Endothelial cell (in vitro differentiated cells): Measurements from ENCODE around the gene ERCC5. TPM values are rescaled to one million over a fixed set of nuclear protein-coding genes. Genes with fewer than 3 reads are reported as not detected.

ENCODE experiments used
- DNase-seq: peaks from one replicate; pipeline ENCODE4 v3.0.0; 2021; ENCODE audit warnings: low spot score
- H3K27ac Mint-ChIP-seq: one replicate; pipeline ENCODE4 v1.8.0; 2021; ENCODE audit warnings: mixed read lengths, inconsistent platforms; ENCODE audit not compliant: unreplicated experiment
- H3K27me3 Mint-ChIP-seq: one replicate; pipeline ENCODE4 v1.8.0; 2021; ENCODE audit warnings: mild to moderate bottlenecking, moderate library complexity, mixed read lengths, inconsistent platforms; ENCODE audit not compliant: unreplicated experiment
- H3K36me3 Mint-ChIP-seq: one replicate; pipeline ENCODE4 v1.8.0; 2021; ENCODE audit warnings: mild to moderate bottlenecking, low read depth, mixed read lengths, inconsistent platforms; ENCODE audit not compliant: unreplicated experiment
- H3K4me1 Mint-ChIP-seq: one replicate; pipeline ENCODE4 v1.8.0; 2021; ENCODE audit warnings: mild to moderate bottlenecking, mixed read lengths, inconsistent platforms; ENCODE audit not compliant: unreplicated experiment
- H3K4me3 Mint-ChIP-seq: one replicate; pipeline ENCODE4 v1.8.0; 2021; ENCODE audit warnings: mild to moderate bottlenecking, mixed read lengths, inconsistent platforms; ENCODE audit not compliant: unreplicated experiment
- H3K9me3 Mint-ChIP-seq: one replicate; pipeline ENCODE4 v1.8.0; 2021; ENCODE audit warnings: mixed read lengths, inconsistent platforms; ENCODE audit not compliant: unreplicated experiment
- total RNA-seq: library from RNA; stranded (reverse); fragmentation: NEBNext Ultra II Directional; extraction: Animal tissue kit (Norgen Biotek cat#: 25700); gene quantifications from one replicate; pipeline ENCODE4 v1.2.1, GENCODE V29; 2021; ENCODE audit not compliant: unreplicated experiment
- TF ChIP-seq, protein P1 (sequence below): fragments of 200-600 bp; sonication (generic); IDR thresholded peaks from one replicate; pipeline ENCODE4 v1.5.0; 2021; ENCODE audit warnings: antibody characterized with exemption; ENCODE audit not compliant: unreplicated experiment

Gene ERCC5
- total RNA-seq, 1 donor from 2014 or later: 43.8 TPM

DNA sequence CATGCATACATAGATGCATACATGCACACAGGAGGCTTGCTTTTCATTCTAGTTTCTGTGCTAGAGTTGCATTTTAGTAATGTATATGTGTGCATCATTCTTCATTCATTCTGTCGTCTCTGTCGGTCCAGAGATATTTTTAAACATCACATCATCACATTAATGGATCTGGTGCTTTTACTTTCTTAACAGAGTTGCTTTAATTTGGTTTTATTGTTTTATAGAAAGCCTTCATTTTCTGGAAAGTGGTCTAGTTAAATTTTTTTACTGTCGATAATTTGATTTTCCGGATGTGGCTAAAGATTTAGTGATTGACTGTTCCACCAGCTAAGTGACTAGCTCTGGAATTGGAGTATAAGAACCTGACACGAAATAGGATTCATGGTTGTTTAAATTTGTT is 30.0 kb upstream of the ERCC5 start:
- TF ChIP-seq, protein P1, sequence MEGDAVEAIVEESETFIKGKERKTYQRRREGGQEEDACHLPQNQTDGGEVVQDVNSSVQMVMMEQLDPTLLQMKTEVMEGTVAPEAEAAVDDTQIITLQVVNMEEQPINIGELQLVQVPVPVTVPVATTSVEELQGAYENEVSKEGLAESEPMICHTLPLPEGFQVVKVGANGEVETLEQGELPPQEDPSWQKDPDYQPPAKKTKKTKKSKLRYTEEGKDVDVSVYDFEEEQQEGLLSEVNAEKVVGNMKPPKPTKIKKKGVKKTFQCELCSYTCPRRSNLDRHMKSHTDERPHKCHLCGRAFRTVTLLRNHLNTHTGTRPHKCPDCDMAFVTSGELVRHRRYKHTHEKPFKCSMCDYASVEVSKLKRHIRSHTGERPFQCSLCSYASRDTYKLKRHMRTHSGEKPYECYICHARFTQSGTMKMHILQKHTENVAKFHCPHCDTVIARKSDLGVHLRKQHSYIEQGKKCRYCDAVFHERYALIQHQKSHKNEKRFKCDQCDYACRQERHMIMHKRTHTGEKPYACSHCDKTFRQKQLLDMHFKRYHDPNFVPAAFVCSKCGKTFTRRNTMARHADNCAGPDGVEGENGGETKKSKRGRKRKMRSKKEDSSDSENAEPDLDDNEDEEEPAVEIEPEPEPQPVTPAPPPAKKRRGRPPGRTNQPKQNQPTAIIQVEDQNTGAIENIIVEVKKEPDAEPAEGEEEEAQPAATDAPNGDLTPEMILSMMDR: no peak
- DNase-seq: no peak
- Mint-ChIP-seq H3K9me3 (no peaks in the 10 kb centered on the region), H3K36me3 (peaks cover 19% of the 10 kb centered on the region), H3K4me3 (no peak overlapping the region), H3K4me1 (no peaks in the 10 kb centered on the region), H3K27me3 (peaks cover 1% of the 10 kb centered on the region), H3K27ac (no peak overlapping the region)

DNA sequence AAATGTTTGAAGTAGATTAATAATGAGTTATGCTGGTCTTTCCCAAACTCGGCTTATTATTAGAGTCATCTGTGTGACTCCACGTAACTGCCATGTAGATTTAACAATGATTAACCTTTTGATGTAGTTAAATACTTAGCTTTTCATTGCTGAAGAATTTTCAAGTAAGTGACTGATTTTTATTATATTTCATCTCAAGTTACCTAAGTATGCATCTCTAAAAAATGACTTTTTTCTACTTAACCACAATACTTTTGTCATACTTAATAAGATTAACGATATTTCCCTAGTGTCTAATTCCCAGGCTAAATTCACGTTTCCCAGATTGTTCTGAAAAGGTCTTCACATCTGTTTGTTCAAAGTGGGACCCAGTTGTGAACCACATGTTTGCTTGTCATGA is 29.1 kb upstream of the ERCC5 start:
- no peak overlapping the region for H3K27ac Mint-ChIP-seq
- peaks cover 16% of the 10 kb centered on the region for H3K36me3 Mint-ChIP-seq
- H3K9me3 Mint-ChIP-seq: no peaks in the 10 kb centered on the region
- TF ChIP-seq, protein P1: no peak
- no peaks in the 10 kb centered on the region for H3K4me1 Mint-ChIP-seq
- no peak for DNase-seq
- no peak overlapping the region for H3K4me3 Mint-ChIP-seq
- H3K27me3 Mint-ChIP-seq: peaks cover 1% of the 10 kb centered on the region

DNA sequence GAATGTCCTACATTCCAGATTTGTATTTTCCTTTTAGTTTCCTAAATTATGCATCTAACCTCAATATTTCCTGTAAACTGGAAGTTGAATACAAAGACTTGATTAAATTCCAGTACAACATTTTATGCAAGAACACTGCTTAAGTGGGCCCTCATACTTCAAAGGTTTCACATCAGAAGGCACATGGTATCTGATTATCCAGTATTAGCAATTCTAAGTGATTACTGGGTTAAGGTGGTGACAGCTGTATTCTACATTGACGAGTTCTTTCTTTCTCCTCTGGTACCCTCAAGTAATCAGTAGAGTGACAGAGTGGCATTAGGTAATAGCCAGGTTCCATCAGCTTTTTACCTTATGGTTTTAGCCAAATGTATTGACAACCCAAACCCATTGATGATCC is 28.6 kb upstream of the ERCC5 start:
- no peak for DNase-seq
- Mint-ChIP-seq H3K4me1 (no peaks in the 10 kb centered on the region), H3K36me3 (peaks cover 15% of the 10 kb centered on the region), H3K9me3 (no peaks in the 10 kb centered on the region), H3K27ac (no peak overlapping the region), H3K4me3 (no peak overlapping the region), H3K27me3 (peaks cover 1% of the 10 kb centered on the region)
- TF ChIP-seq, protein P1: no peak

DNA sequence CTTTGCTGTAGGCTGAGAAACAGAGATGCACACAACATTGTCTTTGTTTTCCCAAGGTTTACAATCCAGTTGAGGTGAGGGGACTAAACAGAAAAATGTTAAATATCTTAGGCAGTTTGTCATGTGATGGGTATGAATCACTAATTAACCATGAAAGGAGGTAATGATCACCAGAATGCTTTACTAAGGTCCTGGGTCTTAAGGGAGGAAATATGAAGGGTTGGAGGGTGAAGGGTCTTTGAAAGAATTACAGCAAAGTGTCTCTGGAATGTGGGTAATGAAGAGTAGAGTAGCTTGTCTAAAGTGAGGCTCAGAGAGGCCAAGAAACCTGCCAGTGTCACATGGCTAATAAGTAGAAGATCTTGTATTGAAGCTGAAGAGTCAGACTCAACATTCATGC is 27.9 kb upstream of the ERCC5 start:
- no peak overlapping the region for H3K4me3 Mint-ChIP-seq
- H3K27me3 Mint-ChIP-seq: peaks cover 1% of the 10 kb centered on the region
- H3K4me1 Mint-ChIP-seq: no peaks in the 10 kb centered on the region
- no peak overlapping the region for H3K27ac Mint-ChIP-seq
- H3K9me3 Mint-ChIP-seq: no peaks in the 10 kb centered on the region
- TF ChIP-seq, protein P1: no peak
- no peak for DNase-seq
- H3K36me3 Mint-ChIP-seq: peaks cover 21% of the 10 kb centered on the region

DNA sequence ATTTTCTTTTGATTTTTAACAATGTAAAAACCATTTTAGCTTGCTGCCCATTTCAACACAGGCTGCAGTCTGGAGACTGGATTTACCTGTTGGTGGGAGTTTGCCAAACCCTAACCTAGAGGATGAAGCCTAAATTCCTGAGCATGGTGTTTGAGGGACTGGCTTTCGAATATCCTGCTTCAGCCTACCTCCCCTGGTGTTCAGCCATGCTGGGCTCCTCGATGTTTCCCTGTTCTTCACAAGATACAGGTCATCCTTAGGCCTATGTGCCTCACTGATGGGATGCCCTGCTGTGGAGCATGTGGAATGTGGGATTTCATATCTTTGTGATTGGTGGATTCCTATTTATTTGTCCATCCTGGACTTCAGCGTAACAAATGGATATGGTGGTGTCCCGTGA is 20.4 kb upstream of the ERCC5 start:
- no peaks in the 10 kb centered on the region for H3K4me1 Mint-ChIP-seq
- no peak for DNase-seq
- H3K36me3 Mint-ChIP-seq: peaks cover 21% of the 10 kb centered on the region
- no peaks in the 10 kb centered on the region for H3K27me3 Mint-ChIP-seq
- no peak overlapping the region for H3K4me3 Mint-ChIP-seq
- TF ChIP-seq, protein P1: no peak
- no peaks in the 10 kb centered on the region for H3K9me3 Mint-ChIP-seq
- no peak overlapping the region for H3K27ac Mint-ChIP-seq
